GM18951 (cell line): ENCODE measurements around the gene ADRB2.
"Not testable (repeated sequence)": the region's sequence is repeated elsewhere in the genome, so short reads cannot be mapped to it uniquely, and the experiment has no call there.

ENCODE experiments used
- POLR2A ChIP-seq: IDR thresholded peaks from 4 replicates; pipeline ENCODE4 v1.6.1; 2011; ENCODE audit warnings: mild to moderate bottlenecking; ENCODE audit not compliant: insufficient read length, insufficient read depth; ENCODE audit errors: extremely low read depth
- in situ Hi-C: fragments of 300-500 bp; cut with MboI; formaldehyde crosslinking; loops from one replicate; pipeline ENCODE4 v1.12.0; 2022; ENCODE audit warnings: low sequenced_read_pairs, mixed read lengths, inconsistent platforms; ENCODE audit not compliant: unreplicated experiment

ADRB2 gene

GRCh38 chr5:148794729-148795561, 31.5 kb upstream of the ADRB2 start:
- in situ Hi-C loops = no loop called here
- TF ChIP-seq POLR2A = no peak

- in situ Hi-C loops = no loop called here
- TF ChIP-seq POLR2A = no peak
Observed at GRCh38 chr5:148796936-148797335, 29.5 kb upstream of the ADRB2 start.

GRCh38 chr5:148798786-148799185, 27.6 kb upstream of the ADRB2 start:
- in situ Hi-C loops = no loop called here

DNA sequence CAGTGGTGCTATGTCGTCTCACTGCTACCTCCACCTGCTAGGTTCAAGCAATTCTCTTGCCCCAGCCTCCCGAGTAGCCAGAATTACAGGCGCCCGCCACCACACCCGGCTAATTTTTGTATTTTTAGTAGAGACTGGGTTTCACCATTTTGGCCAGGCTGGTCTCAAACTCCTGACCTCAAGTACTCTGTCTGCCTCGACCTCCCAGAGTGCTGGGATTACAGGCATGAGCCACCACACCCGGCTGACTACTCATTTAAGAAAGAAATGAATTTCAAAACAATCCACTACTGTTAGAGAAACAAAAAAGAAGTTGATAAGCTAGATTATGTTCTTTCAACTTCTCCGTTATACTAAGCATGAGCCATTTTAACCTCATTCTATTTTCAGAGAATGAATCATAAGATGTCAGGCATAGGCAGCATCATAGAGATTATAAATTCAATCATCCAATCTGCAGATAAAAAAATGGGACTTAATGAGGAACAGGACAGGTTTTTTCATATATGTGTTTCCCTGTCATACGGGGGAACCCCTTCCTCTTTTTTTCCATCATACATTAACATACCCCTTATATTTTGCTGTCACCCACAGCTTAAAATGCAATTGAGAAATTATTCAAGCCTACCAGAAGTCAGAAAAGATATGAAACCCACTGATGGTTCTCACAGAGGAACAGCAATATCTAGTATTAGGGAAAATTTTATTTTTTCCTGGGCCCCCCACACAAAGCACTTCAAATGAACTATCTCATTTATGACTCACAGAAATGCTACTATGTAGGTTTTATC, 26.5 kb upstream of the ADRB2 start:
- TF ChIP-seq POLR2A = no peak
- in situ Hi-C loops = no loop called here

More at GRCh38 chr5:148798786-148799185, 27.6 kb upstream of the ADRB2 start:
- TF ChIP-seq POLR2A = no peak

DNA sequence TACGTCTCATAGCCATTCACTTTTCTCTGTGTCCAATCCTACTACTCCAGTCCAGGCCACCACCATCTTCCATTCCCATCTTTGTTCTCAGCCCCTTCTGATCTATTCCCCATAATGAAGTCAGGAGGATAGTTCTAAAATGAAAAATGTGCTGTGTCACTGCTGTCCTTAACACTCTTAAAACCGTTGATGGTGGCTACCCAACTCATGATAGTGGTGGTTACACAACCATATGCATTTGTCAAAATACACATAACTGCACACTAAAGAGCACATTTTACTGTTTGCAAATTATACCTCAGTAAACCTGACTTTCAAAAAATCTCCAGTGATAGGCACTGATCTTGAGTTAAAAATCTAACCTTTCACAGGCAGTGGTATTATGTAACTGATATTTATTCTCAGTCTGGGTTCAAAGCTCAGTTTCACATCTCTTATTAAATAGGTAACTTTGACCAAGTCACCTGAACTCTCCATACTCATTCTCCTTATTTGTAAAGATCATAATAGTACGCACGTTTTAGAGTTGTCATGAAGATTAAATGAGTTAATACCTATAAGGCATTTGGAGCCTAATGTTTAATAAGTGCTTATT, 24.6 kb upstream of the ADRB2 start:
- in situ Hi-C loops = no loop called here

DNA sequence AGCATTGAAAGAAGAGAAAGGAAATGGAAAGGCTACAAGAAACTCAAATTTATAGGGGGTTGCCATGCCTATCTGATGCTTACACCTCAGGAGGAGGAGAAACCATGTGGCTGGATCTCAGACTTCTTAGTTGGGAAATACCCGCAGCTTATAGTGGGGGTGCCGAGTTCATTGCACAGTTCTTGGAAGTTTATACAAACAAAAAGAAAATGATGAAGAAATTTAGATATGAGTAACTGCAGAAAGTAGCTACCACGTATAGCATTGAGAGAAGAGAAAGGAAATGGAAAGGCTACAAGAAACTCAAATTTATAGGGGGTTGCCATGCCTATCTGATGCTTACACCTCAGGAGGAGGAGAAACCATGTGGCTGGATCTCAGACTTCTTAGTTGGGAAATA, 23.0 kb upstream of the ADRB2 start:
- in situ Hi-C loops = not testable (repeated sequence)

More for the DNA sequence above, 24.6 kb upstream of the ADRB2 start:
- TF ChIP-seq POLR2A = no peak

DNA sequence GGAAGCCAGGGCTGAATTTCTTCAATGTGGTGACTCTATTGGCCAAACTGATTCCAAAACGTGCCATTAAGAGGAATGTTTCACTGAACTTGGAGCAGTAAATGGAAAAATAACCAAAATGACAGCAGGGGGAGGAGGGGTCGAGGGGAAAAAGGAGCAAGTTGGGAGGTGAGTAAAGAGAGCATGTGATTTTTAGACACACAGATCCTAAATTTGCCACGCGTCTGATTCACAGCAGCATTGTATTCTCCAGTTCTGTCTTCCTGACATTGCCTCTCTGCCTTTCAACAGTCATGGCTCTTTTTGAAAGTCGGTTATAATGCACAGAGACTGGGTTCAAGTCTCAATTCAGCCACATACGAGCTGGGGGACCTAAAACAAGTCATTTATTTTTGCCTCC, 22.0 kb upstream of the ADRB2 start:
- in situ Hi-C loops = no loop called here
- no peak for TF ChIP-seq POLR2A

GRCh38 chr5:148805326-148806290, 20.8 kb upstream of the ADRB2 start:
- in situ Hi-C loops = no loop called here
- TF ChIP-seq POLR2A = no peak

GRCh38 chr5:148806520-148806931, 19.9 kb upstream of the ADRB2 start:
- TF ChIP-seq POLR2A = no peak
- in situ Hi-C loops = no loop called here

DNA sequence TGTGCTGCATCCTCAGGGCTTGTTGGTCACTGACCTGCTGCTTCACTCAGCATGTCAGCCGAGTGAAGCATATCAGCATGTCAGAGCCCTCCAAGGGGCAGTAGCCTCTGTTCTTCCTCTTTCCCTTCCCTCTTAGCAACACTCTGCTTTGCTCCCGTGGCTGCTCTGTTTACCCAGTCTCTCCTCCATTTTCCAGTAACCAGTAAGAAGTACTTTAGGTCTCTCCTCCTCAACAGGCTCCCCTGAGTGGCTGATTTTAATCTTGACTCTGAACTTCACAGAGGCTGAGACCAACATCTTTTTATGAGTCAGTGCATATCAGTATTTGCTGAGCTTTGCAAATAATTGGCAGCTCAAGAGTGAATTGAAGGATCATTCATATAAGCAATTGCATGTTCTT, 18.6 kb upstream of the ADRB2 start:
- in situ Hi-C loops = no loop called here
- no peak for TF ChIP-seq POLR2A

DNA sequence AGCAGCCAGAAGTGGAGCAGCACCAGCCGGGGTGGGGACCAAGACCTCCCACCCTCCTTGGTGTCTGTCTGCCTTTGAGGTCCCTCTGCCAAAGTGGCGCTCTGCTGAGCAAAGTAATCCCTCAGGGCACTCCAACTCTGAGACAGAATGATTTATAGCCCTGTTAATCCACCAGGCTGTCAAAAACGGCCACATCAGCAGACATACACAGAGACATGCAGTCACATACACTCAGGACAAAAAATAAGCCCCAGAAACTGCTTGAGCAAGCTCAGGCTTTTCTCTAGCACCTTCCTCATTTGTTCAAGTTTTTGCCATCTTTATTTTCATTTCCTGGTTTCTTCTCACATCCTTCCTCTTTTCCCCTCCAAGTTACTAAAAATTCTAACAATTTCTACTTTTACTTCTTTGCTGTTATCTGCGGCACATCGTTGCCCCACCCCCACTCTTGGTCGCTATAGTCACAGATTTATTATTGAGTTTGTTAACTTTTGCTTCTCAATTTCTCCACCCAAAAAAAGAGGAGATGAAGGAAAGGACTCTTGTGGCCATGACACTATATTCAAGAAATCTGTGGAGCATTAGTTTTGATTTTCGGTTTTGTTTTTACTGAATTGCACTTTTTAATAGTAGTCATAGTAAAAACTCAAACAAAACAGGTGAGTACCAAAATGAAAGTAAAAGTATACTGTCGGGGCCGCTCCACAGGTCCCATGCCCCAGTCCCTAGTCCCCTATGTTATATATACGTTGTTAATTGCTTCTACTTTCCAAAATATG, 17.4 kb upstream of the ADRB2 start:
- in situ Hi-C loops = no loop called here
- no peak for TF ChIP-seq POLR2A

GRCh38 chr5:148809781-148810524, 16.5 kb upstream of the ADRB2 start:
- in situ Hi-C loops = no loop called here
- no peak for TF ChIP-seq POLR2A
